ENCODE measurements around the gene SAMD4B.
"Not testable (repeated sequence)": the region's sequence is repeated elsewhere in the genome, so short reads cannot be mapped to it uniquely, and the experiment has no call there.

The SAMD4B gene

DNA sequence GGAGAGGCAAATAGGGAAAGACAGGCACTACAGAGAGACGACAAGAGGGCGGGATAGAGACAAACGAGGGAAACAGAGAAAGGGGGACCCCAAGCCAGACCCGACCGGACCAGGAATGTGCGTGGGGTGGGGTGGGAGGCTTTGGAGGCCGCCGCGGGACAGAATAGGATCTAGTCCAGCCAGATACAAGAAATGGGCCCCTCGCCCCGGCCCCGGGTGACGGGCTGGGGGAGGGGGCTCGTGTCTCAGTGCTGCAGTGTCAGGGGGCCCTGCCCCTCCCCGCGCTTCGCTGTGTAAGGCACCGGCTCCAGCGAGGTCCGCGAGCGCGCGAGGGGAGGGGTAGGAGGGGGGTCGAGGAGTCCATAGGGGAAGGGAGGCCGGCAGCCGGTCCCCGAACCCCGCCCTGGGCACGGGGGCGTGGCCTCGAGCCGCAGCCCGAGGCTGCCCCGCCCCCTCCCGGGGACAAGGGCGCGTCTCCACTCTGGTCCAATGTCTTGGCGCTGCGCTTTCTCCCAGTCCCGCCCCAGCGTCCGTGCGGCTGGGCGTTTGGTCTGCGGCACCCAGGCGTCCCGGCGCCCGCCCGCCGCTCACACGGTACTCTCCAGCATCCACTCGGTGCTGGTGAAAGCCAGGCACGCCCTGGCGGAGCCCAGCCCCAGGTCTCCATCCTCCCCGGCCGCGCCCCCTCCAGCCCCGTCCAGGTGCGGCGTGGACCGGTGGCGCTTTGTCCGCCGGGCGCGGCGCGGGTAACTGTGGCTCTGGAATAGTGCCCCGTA is 35.0 kb upstream of the SAMD4B start:
- Histone ChIP-seq H3K9me3 (ENCODE audit: control insufficient read depth, insufficient read depth, low read length) (no peaks in the 10 kb centered on the region), H3K4me1 (ENCODE audit: insufficient read depth, low read length) (peaks cover 23% of the 10 kb centered on the region), H3K36me3 (ENCODE audit: insufficient read depth, low read length) (no peaks in the 10 kb centered on the region), H3K9ac (ENCODE audit: low read depth, low read length) (peak overlapping the region; percentile 81)

DNA sequence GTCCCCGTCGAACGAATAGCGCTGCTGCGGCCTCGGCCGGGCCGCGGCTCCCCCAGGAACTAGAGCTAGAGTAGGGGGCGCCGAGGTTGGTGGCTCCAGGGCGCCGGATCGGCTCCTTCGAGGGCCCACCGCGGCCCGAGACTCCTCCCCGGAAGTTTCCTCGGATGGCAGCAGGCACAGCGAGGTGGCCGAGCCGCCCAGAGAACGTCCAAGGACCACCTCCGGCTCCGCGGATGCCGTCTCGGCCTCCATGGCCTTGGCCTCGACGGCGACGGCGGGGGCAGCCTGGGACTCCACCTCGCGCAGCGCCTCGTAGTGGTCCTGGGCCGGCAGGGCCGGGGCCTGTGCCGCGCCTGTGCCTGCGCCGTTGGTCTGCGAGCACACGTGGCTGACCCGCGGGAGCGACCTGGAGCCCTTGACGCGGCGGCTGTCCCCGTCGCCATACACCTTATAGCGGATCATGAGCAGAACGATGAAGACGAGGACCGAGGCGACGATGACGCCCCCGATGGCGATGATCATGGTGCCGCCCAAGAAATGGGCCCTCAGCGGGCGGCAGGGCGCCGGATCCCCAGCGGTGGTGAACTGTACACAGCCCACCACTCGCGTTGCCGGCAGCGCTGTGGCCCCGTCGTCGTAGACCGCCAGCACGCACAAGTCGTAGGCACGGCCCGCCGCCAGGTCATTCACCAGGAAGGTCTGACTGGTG is 34.2 kb upstream of the SAMD4B start:
- Histone ChIP-seq H3K36me3 (ENCODE audit: insufficient read depth, low read length) (no peaks in the 10 kb centered on the region), H3K9me3 (ENCODE audit: control insufficient read depth, insufficient read depth, low read length) (no peaks in the 10 kb centered on the region), H3K4me1 (ENCODE audit: insufficient read depth, low read length) (peaks cover 22% of the 10 kb centered on the region), H3K9ac (ENCODE audit: low read depth, low read length) (peak overlapping the region; percentile 81)

DNA sequence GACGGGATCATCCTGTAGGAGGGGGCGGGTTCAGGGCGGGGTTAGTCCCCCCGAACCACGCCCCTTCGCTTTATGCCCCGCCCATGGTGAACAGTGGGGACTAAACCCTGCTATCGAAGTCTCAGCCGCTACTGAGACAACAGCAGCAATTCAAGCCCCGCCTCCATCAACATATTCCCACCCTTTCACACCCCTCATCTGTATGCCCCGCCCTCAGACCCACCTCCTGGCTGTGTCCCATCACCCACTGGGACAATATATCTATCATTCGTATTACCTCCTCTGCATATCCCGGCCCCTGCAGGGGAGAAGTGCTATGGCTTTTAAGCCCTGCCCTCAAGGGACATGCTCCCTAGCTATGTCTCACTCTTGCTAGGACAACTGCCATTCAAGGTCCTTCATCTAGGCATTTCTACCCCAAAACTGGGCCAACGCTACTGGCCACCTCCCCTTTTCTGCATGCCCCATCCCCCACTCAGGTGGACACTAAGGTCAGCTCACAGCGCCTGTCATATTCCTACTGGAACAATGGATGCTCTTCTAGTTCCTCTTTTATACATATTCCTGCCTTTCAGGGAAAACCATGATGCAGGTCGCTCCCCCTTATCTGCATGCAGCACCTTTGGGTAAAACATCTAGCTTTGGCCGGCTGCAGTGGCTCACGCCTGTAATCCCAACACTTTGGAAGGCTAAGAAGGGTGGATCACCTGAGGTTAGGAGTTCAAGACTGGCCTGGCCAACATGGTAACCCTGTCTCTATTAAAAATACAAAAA is 33.5 kb upstream of the SAMD4B start:
- Histone ChIP-seq H3K4me1 (ENCODE audit: insufficient read depth, low read length) (peaks cover 19% of the 10 kb centered on the region), H3K9me3 (ENCODE audit: control insufficient read depth, insufficient read depth, low read length) (no peaks in the 10 kb centered on the region), H3K36me3 (ENCODE audit: insufficient read depth, low read length) (no peaks in the 10 kb centered on the region), H3K9ac (ENCODE audit: low read depth, low read length) (peak overlapping the region; percentile 81; the same call in 1 of the 2 replicates)

DNA sequence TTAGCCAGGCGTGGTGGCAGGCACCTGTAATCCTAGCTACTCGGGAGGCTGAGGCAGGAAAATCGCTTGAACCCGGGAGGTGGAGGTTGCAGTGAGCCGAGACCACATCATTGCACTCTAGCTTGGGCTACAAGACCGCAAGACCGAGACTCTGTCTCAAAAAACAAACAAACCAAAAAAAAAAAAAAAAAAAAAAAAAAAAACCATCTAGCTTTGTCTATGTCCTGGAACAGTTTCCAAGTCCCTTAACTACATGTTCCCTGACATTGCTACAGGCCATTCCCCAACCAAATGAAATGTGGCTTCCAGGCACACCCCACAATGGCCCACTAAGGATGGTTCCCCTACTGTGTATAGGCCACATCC is 32.9 kb upstream of the SAMD4B start:
- H3K9me3 ChIP-seq (ENCODE audit: control insufficient read depth, insufficient read depth, low read length); H3K9ac ChIP-seq (ENCODE audit: low read depth, low read length); H3K36me3 ChIP-seq (ENCODE audit: insufficient read depth, low read length): not testable (repeated sequence)
- H3K4me1 ChIP-seq (ENCODE audit: insufficient read depth, low read length), result peaks cover 19% of the 10 kb centered on the region

DNA sequence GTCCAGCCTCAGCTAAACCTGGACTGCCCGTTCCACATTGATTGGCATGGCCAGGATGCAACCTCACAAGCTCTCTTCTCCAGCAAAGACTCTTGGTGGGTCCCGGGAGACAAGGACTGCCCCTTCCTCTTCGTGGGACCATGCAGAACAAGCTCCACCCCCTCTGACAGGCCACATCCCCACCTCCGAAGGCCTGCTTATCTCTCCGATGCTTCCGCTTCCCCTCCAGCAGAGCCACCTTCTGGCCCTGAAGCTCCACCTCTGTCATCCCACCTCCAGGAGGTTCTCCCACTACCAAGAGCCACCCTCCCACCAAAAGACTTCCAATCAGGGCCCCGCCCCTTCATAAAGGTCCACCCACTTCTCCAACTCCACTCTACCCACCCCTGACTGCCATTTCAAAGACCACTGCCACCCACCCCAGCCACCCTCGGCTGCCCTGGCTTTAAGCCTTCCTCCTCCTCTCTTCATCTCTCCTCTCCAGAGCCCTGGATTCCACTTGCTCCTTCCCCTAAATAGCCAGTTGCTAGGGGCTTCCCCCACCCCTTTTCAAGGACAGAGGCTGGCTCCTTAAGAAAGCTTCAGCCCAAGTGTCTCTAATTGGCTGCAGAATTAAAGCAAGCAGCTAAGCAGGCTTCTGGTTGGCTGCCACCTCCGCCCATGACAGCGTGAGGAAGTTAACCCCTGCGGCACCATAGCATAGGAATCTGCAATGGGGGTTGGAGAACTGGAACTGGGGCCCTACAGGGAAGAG is 31.5 kb upstream of the SAMD4B start:
- H3K4me1 ChIP-seq (ENCODE audit: insufficient read depth, low read length), result peaks cover 13% of the 10 kb centered on the region
- H3K9me3 ChIP-seq (ENCODE audit: control insufficient read depth, insufficient read depth, low read length), result no peaks in the 10 kb centered on the region
- peak overlapping the region; percentile 29; the same call in 1 of the 2 replicates for H3K9ac ChIP-seq (ENCODE audit: low read depth, low read length)
- H3K36me3 ChIP-seq (ENCODE audit: insufficient read depth, low read length), result no peaks in the 10 kb centered on the region

DNA sequence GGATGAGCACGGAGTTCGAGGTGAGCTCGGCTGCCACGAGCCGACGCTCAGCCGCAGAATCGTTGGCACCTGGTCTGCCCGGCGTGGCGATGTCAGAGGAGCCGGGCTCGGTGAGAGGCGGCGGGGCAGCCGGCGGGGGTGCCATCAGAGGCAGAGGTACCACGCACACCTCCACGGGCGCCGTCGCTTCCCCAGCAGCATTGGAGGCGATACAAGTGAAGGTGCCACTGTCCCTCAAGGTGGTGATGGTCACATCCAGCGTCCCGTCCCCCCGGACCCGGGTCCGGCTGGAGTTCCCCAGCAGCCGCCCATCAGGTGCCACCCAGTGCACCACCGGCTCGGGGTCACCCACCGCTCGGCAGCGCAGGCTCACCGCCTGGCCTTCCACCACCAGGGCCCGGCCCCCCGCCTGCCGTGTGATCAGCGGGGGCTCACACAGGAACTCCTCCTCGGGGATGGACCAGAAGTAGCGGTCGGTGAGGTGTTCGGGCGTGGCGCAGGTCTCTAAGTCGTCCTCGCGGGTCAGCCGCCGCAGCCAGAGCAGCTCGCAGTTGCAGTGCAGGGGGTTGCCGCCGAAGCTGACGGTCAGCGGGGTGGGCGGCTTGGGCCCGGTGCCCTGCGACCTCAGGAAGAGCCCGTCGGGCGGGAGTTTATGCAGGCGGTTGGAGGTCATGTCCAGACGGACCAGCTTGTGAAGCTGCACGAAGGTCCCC is 28.0 kb upstream of the SAMD4B start:
- Histone ChIP-seq H3K4me1 (ENCODE audit: insufficient read depth, low read length) (no peaks in the 10 kb centered on the region), H3K36me3 (ENCODE audit: insufficient read depth, low read length) (no peaks in the 10 kb centered on the region), H3K9ac (ENCODE audit: low read depth, low read length) (no peak overlapping the region), H3K9me3 (ENCODE audit: control insufficient read depth, insufficient read depth, low read length) (no peaks in the 10 kb centered on the region)

DNA sequence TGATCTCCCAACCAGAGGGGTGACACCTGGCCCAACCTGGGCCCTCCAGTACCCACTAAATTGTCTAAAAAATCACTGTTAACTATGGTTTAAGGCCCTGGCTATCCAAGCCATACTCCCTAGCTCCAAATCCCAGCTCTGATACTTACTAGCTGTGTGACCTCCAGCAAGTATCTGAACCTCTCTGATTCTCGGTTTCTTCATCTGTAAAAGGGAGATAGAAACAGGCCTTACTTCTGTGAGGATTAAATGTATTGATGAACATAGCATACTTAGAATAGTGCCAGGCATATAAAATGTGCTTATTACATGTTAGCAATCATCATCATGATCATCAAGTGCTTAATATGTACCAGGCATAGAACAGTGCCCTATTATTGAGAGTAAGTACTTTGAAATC is 26.3 kb upstream of the SAMD4B start:
- no peaks in the 10 kb centered on the region for H3K4me1 ChIP-seq (ENCODE audit: insufficient read depth, low read length)
- no peaks in the 10 kb centered on the region for H3K9me3 ChIP-seq (ENCODE audit: control insufficient read depth, insufficient read depth, low read length)
- H3K36me3 ChIP-seq (ENCODE audit: insufficient read depth, low read length), result no peaks in the 10 kb centered on the region
- no peak overlapping the region for H3K9ac ChIP-seq (ENCODE audit: low read depth, low read length)

DNA sequence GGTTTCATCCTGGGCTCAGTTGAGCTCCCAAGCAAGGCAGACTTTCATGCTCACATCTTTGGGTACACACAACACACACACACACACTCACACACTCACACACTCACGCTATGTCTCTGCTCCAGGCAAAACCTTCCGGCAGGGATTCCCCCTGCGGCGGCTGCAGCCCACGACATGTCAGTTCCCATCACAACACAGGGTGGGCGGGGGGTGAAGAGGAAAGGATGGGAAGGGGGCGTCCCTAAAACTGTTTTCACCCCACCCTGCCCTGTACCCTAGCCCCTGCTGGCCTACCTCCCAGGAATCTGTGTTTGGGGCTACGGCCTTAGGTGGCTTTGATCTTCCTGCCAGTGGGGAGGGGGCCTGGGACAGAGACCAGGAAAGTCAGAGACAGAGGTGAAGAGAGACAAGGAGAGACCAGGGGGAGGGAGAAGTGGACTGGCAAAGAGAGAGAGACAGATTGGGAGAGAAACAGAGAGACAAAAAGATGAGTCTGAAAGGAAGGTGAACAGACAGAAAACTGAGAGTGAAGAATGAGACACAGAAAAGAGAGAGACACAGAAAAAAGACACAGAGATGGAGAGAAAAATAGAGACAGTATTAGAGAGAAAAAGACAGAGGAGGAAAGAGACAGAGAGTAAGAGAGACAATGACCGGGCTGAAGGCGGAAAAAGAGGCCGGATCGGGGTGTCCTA is 25.4 kb upstream of the SAMD4B start:
- Histone ChIP-seq H3K4me1 (ENCODE audit: insufficient read depth, low read length) (no peaks in the 10 kb centered on the region), H3K9me3 (ENCODE audit: control insufficient read depth, insufficient read depth, low read length) (no peaks in the 10 kb centered on the region), H3K36me3 (ENCODE audit: insufficient read depth, low read length) (no peaks in the 10 kb centered on the region)

DNA sequence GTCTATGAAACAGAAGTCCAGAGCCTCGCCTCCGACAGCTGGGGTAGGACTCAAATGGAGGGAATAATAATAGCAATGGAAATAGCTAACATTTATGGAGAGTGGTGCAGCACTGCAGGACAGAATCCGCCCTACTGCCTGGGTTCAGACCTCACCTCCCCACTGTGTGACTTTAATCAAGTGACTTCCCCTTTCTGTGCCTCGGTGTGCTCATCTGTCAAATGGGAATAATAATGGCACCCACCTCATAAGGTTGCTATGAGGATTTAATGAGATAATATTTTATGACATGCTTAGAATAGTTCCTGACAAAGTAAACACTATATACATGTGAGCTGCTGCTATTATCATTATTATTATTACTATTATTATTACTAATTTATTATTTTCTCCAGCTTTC is 24.7 kb upstream of the SAMD4B start:
- Histone ChIP-seq H3K36me3 (ENCODE audit: insufficient read depth, low read length) (no peaks in the 10 kb centered on the region), H3K9me3 (ENCODE audit: control insufficient read depth, insufficient read depth, low read length) (no peaks in the 10 kb centered on the region), H3K4me1 (ENCODE audit: insufficient read depth, low read length) (no peaks in the 10 kb centered on the region), H3K9ac (ENCODE audit: low read depth, low read length) (no peak overlapping the region)

More for the DNA sequence above, 25.4 kb upstream of the SAMD4B start:
- no peak overlapping the region for H3K9ac ChIP-seq (ENCODE audit: low read depth, low read length)

DNA sequence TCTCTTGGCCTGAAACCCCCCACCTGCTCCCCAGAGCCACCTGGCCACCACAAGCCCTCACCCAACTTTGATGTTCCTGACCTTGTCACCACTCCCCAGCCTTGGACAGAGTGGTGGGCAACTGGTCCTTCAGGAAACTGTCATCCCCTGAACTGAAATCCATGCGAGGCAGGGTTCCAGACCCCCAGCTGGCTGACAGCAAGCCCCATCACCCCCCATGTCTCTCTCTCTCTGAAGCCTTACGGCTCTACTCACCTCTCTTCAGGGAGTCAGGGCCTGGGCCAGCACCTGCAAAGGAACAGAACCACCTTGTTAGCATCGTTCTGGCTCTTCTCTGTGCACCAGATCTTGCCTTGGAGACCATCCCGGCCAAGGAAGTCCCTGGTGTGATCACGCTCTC is 24.1 kb upstream of the SAMD4B start:
- Histone ChIP-seq H3K36me3 (ENCODE audit: insufficient read depth, low read length) (no peaks in the 10 kb centered on the region), H3K9ac (ENCODE audit: low read depth, low read length) (no peak overlapping the region), H3K4me1 (ENCODE audit: insufficient read depth, low read length) (no peaks in the 10 kb centered on the region), H3K9me3 (ENCODE audit: control insufficient read depth, insufficient read depth, low read length) (no peaks in the 10 kb centered on the region)

DNA sequence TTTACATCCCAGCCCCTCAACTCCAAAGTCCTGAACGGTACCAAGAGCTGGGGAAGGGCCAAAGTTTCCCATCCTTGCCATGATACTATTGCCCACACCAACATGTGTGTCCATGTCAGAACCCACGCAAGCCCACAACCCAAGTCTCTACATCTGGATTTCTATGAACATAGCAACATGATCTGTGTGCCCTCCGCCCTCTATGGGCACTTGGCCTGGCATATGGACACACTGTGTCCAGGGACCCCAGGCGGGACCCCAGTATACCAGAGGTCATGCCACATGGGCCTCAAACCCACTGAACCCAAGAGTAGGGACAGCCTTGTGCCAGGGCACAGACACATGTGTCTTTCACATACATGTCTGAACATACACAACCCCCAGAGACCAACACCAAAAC is 23.5 kb upstream of the SAMD4B start:
- Histone ChIP-seq H3K4me1 (ENCODE audit: insufficient read depth, low read length) (no peaks in the 10 kb centered on the region), H3K9ac (ENCODE audit: low read depth, low read length) (no peak overlapping the region), H3K9me3 (ENCODE audit: control insufficient read depth, insufficient read depth, low read length) (no peaks in the 10 kb centered on the region), H3K36me3 (ENCODE audit: insufficient read depth, low read length) (no peaks in the 10 kb centered on the region)

DNA sequence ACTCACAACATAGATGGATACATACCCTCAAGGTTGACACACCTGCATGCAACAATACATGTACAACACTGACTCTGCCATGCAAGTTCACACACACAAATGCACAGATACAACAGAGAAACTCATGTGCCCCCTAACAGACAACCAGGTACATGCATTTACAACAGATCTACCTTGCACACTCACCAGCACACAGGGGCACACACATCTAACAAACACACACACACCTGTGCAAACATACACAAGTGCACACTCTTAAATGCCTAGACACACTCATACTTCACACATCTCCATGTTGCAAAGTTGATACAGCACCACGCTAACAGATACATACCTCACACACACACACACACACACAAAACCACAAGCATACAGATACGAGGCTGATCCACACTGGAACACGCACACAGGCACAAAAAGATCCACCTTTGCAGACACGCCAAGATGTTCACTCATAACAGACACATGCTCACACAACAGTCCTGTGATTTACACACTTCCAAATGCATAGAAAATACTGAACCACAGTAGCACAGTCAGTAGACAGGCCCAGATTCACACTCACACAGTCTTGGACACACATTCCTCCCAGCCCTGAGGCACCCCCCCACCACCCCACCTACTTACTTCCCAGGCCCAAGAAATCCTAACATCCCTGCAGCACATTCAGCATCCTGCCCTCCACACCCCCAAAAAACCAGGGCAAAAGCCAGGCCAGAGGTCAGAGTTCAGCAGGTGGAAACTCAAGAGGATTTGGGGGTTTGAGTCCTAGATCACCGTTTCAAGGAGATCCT is 22.9 kb upstream of the SAMD4B start:
- Histone ChIP-seq H3K36me3 (ENCODE audit: insufficient read depth, low read length) (no peaks in the 10 kb centered on the region), H3K9me3 (ENCODE audit: control insufficient read depth, insufficient read depth, low read length) (no peaks in the 10 kb centered on the region), H3K9ac (ENCODE audit: low read depth, low read length) (peak overlapping the region; percentile 91; the same call in 1 of the 2 replicates), H3K4me1 (ENCODE audit: insufficient read depth, low read length) (no peaks in the 10 kb centered on the region)

DNA sequence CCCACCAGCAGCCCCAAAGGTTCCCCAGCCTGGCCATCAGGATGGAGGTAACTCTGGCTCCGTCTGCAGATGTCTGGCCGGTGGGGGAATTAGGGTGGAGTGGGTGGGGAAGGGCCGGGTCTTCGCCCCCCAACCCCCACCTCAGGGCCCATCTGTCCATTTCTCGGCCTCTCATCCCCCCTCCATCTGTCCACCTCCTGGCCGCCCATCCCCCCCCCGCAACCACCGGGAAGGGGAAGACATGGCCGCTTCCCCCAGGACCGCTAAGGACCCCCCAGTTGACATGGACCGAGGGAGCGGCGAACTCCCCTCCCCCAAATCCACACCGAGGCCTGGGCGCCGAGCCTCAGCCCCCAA is 22.4 kb upstream of the SAMD4B start:
- Histone ChIP-seq H3K9me3 (ENCODE audit: control insufficient read depth, insufficient read depth, low read length) (no peaks in the 10 kb centered on the region), H3K36me3 (ENCODE audit: insufficient read depth, low read length) (no peaks in the 10 kb centered on the region), H3K4me1 (ENCODE audit: insufficient read depth, low read length) (no peaks in the 10 kb centered on the region), H3K9ac (ENCODE audit: low read depth, low read length) (peak overlapping the region; percentile 91)
